HG02798 (cell line): ENCODE measurements around the gene KLHDC3.
A peak's percentile ranks its signal among the peaks of the same experiment; 100 is the strongest.
"Not testable (repeated sequence)": the region's sequence is repeated elsewhere in the genome, so short reads cannot be mapped to it uniquely, and the experiment has no call there.

Source experiments
- ATAC-seq: cut with Tn5 transposase; IDR thresholded peaks from one replicate; pipeline ENCODE4 v1.9.1; 2021; ENCODE audit warnings: mild to moderate bottlenecking; ENCODE audit not compliant: unreplicated experiment, poor library complexity

KLHDC3 gene

DNA sequence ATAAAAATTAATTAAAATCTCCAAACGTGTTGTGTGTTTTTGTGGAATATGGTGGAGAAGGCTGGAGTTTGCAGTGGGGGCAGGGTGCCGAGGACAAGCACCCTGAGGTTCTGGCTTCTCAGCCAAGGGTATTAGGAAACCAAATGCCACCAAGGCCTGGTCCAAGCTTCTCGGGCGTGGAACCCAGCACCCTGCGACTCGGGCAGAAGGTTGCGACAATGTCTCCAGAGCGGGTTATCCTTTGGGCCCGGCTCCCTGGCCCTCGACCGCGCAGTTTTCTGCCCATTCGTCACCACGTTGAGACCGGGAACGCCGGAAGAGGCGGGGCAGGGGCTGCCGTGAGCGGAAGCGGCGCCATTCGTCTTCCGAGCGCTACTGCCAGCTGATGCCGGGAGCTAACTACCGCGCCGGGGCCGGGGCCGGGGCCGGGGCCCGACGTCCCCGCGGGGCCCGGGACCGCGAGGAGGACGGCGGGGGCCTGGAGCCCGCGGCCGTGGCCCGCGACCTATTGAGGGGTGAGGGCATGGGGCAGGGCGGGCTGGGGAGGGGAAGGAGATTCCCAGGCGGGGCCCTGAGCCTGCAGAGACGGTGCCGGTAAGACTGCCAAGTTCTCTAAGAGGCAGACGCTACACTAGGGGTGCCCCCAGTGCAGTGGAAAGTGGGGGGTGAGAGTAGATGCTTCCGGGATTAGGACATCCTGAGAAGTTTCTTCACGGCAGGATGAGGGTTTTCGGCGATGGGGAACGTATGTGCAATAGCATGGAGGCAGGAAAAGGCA lies 7.4 kb downstream of the KLHDC3 start, which contains the start of gene RRP36:
RRP36 (plus strand) TSS at position 354 of the 778 bp plus-strand sequence; CDS start at position 386, 32 bp downstream.
- ATAC-seq, result peak; percentile 82

DNA sequence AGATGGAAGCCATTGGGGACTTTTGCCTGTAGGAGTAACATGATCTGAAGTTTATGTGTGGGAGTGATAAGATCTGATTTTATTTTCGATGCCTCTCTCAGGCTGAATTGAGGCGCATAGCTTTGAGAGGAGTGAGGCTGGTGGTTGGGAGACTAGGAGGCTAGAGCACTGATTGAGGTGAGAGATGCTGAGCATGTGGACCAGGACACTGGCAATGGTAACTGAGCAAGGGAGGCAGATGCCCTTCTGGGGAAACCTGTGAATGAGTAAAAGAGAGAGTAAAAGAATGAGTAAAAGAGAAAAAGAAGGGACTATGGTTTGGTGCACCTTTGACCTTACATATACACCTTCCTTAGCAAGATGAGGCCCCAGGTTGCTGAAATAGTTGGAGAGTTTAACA lies 10.4 kb downstream of the KLHDC3 start:
- ATAC-seq, result no peak

DNA sequence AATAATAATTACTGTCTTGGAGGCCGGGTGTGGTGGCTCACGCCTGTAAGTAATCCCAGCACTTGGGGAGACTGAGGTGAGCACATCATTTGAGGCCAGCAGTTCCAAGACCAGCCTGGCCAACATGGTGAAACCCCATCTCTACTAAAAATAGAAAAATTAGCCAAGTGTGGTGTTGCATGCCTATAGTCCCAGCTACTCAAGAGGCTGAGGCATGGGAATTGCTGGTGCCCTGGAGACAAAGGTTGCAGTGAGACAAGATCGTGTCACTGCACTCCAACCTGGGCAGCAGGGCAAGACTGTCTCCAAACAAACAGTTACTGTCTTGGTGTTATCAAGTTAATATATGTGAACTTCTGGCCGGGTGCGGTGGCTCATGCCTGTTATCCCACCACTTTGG lies 12.3 kb downstream of the KLHDC3 start:
- no peak for ATAC-seq

DNA sequence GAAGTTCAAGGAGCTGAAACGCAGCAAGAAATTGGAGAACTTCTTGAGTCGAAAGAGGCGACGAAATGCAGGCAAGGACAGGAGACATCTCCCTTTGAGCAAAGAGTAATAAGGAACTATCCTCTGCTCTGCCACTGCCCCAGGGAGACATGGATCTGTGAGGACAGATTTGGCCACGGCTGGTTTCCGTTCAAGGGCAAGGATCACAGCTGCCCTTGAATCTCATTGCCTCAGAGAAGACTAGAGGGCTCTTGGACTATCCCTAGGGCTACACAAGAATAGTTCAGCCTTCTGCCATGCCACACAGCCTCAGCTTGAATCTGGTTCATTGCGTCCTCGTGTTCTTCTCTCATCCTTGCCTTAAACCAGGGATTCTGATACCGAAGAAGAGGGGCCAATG lies 15.1 kb downstream of the KLHDC3 start:
- ATAC-seq, result no peak

DNA sequence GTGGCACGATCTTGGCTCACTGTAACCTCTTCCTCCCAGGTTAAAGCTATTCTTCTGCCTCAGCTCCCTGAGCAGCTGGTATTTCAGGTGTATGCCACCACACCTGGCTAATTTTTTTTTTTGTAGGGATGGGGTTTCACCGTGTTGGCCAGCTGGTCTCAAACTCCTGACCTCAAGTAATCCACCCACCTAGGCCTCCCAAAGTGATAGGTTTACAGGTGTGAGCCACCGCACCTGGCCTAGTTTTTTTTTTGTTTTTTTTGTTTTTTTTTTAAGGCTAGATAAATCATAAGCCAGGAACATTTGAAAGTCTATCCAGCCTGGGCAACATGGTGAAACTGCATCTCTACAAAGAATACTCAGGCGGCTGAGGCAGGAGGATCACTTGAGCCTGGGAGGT lies 18.3 kb downstream of the KLHDC3 start:
- ATAC-seq, result no peak

DNA sequence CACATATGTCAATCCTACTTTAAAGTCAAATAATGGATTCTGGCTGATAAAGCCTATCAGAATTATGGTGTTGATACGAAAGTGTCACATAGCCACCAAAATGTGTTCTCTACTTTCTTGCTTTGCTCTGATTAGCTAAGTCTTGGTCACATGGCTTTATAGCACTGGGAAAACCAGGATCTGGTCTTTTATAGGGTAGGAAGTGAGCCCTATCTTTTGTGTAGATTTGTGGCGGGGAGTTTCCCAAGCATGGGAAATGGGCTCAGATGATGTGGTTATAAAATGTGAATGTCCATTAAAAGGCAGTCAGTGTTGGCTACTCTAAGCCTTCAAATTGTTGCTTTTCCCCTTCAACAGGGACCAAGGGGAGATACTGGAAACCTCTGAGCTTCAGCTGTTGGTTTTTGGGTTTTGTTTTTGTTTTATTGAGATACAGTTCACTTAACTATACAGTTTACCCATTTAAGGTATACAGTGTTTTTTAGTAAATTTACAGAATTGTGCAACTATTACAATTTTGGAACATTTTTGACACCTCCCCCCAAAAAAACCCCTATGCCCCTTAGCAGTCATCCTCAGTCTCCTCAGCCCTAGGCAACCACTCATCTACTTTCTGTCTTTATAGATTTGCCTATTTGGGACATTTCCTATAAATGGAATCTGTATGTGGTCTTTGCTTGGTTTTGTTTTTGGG lies 19.6 kb downstream of the KLHDC3 start:
- no peak for ATAC-seq

DNA sequence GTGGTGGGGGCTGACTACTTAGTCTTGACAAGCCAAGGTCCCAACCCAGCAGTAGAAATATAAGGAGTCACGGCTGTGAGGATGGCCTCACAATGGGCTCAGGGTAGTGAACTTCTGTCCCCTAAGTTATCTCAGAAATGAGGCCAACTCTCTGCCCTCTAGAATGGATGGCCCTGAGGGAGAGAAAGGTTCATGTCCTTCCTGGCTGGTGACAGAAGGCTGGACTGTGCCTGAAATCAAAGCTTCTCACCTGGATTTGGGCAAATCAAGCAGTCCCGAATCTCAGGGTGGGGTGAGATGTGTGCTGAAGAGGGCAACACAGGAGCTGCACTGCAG lies 20.1 kb downstream of the KLHDC3 start:
- no peak for ATAC-seq

DNA sequence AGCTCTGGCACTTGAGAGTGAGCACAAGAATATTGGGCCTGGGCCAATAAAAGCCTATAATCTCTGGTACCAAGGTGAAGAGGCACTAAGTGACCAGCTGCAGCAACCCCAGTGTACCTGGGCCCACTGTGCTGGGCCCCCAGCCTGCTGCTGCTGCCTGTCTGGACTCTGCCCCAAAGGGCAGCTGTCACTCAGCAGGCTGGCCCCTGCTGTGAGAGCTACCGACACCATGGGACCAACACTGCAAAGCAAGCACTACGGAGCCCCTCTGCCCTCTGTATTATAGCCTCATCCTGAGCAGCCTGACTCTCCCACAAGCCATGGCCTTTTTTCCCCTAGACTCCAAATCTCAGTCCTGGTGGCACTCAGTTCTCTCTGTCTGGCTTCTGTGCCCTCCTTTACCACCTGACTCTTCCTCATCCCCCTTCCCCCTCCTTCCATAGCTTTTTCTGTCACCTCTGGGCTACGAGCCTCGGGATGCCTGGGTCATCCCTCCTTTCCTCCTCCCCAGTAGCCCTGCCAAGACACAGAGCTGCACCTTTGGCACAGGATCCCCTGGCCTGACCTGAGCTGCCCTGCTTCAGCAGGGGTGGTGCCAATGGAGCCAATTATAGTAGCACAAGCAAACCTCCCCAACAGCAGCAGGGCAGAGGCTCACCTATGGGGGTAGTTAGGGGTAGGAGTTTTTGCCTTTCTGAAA lies 21.6 kb downstream of the KLHDC3 start:
- ATAC-seq, result no peak

DNA sequence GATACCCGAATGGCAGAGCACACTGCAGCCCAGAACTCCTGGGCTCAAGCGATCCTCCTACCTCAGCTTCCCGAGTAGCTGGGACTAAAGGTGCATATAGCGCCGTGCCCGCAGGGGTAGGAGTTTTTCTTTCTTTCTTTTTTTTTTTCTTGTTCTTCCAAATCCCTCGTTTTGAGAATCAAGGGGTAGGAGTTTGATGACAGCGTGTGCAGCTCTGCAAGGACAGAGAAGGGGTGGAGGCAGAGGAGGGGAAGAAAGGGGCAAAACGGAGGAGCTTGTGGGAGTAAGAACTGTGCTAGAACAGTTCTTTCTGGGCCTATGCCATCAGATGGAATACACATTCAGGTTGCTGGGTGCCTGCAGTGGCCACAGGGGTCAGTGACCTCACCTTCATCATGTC lies 22.7 kb downstream of the KLHDC3 start:
- ATAC-seq, result no peak

DNA sequence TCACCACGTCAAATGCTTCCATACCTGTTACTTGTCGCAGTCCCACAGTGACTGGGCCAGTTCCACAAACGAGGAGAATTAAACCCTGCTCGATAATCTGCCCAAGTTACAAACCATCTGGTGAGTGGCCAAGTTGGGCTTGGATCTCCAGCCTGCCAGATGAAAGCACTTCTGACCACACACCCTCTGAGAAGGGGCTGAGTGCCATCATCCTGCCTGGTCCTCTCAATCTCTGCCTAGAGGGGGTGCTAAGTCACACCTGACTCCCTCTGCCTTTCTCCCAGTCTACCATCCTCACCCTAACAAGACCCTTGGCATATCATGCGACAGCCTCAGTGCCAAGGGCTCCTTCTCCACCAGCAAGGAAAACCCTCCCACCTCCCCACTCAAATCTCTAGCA lies 23.1 kb downstream of the KLHDC3 start:
- no peak for ATAC-seq

DNA sequence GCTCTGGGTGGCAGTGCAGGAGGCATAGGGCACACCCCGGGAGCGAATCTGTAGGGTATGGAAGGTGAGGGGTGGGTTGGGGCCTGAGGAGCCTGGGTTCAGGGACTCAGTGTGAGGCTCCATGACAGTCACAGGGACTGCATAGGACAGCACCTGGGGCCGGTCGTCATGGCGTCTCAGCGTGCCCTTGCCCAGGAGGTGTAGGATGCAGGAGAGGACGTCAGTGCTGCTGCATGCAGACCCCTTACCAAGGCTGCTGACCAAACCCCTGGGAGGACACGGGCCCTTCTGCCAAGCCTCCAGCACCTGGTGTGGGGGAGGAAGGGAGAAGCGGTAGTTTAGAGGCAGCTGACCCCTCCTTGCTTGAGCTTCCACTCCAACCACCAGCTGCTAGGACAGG lies 23.7 kb downstream of the KLHDC3 start:
- no peak for ATAC-seq

DNA sequence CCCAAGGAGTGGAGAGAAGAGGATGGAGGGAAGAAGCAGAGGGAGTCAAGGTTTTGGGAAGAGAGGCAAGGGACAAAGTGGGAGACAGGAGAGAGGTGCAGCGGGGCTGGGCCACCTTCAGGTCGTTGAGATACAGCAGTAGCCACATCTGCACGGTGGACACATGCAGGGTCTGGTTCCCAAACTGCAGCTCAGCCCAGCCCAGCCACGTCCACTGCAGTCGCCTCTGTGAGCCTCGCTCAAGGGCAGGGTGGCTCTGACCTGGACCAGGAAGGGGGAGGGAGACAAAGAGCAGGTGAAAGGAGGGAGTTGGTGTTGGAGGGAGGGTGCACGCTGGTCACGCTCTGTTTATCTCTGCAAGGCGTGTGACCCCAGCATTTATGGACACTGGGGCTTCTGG lies 24.7 kb downstream of the KLHDC3 start:
- no peak for ATAC-seq

DNA sequence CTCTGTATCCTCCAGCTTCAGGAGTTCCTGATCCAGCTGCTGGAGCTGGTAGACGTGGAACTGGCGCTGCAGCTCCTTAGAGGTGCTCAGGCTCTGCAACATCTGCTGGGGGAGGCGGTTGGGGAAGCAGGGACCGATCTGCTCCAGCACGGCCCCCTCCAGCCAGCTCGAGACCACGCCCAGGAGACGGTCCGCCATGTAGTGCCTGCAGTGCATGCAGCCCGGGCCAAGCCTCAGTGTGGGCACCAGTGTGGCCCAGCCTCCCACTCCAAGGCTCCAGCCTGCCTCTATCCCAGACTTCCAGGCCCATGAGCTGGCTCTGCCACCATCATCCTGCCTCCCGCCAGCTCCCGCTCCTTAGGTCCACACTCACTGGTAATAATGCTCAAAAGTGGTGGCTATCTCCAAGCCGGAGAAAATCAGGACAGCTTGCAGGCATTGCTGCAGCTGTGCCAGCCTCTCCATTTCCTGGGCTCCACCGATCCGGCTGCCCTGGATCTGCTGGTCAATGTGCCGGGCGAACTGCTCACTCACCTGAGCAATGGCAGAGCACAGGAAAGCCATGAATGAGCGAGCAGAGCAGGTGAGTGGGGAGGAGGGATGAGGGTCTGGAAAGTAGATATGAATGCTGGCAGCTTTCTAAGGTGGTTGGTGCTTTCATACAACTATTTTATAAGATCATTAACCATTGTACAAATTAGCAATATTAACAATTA lies 26.7 kb downstream of the KLHDC3 start:
- ATAC-seq, result no peak

DNA sequence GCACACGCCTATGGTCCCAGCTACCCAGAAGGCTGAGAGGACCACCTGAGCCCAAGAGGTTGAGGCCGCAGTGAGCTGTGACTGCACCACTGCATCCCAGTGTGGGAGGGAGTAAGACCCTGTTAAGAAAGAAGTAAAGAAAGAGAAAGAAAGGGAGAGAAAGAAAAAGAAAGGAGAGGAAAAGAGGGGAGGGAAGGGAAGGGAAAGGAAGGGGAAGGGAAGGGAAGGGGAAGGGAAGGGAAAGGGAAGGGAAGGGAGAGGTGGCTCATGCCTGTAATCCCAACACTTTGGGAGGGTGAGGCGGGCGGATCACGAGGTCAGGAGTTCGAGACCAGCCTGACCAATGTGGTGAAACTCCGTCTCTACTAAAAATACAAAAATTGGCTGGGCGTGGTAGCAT lies 27.4 kb downstream of the KLHDC3 start:
- ATAC-seq, result not testable (repeated sequence)

DNA sequence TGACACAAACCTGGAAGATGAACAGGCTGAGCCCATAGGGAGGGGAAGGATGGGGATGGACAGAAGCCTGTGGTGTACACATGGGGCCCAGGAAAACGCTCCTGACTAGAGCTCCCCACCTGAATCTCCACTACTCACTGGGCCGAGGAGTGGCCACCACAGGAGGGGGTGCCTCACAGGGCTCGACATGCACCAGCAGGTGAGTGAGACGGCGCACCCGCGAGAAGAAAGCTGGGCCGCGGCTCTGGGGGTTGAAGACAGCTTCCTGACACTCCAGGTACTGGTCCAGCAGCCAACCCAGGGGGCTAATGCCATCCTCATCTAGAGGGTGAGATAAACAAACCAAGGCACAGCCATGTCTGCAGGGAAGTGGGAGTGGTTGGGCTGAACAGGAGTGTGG lies 29.3 kb downstream of the KLHDC3 start:
- ATAC-seq, result no peak

DNA sequence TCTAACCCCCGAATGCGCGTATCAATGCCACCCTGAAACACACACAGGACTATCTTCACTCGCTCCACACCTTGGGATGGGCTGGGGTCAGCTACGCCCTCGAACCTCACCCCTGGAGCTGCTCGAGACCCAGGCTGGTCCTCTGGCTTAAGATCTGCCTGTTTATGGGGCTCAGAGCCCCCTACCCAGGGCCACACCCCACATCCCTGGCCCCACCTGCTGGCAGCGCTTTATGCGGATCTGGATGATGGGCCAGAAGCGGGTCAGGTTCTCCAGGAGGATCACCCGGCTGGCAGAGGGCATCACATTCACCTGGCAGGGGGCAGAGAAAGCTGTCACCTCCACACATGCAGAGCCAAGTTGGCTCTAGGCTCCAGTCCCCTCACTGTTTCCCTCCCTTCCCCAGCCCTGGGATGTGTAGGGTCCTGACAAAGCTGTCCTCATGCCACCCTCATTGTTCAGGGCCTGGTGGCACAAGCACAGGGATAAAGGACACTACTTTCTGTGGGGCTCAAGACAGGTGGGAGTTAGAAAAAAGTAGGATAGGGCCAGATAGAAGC lies 31.4 kb downstream of the KLHDC3 start:
- ATAC-seq, result no peak

DNA sequence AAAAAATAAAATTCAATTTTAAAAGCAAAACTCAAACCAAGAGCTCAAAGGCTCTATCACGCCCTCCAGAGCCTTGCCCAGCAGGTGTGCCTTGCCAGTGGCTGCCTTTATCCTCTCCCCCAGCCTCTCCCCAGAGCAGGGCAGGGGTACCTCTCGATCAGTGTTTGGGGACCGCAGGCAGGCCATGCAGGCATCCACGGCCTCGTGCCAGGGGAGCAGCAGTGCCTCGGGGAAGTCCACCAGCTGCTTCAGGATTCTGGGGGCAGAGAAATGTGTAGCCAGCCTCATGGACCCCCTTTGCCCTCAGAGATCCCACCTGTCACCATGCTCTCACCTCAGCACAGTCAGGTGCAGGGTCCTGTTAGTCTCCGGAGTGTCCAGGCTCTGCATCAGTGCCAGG lies 33.9 kb downstream of the KLHDC3 start:
- no peak for ATAC-seq

DNA sequence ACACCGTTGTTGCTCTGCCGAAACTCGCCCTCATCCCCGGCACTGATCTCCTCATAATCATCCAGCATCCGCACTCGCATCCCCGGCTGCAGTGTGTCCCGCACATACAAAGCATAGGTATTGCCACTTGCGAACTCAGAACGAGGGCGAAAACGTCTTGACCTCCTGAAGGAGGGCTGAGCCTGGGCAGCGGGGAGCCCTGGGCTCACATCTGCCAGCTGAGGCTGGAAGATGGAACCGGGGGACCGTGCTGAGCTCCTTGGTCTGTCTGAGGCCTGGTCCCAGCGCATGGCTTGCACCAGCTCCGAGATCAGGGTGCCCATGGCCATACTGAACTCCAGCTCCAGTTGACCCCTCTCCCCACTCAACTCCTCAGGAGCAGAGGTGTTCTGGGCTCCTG lies 36.9 kb downstream of the KLHDC3 start:
- no peak for ATAC-seq

DNA sequence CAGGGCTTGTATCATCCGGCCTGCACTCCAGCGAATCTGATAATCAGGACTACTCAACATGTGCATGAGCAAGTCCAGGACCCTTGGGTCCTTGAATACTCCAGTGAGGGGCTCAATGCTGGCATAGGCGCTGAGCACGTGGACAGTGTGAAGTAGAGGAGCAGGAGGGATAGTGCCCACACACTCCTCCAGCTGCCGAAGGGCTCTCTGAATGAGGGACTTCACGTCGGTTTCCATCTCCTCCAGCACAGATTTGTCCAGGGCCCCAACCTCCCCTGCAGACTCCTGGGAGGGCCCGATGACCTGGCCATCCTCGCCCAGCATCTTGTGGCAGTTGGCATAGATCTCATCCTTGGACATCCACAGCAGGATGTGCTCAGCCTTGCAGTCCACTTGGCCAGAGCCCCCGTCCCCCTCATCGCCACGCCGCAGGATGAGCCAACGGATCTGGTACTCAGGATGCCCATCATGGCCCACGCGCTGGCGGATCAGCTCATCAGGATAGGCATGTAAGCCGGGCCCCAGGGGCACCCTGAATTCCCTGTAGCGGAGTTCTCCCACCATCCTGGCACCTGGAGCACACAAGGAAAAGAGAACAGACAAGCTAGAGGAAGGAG lies 38.3 kb downstream of the KLHDC3 start:
- ATAC-seq, result no peak
